Fibroblast of the aortic adventitia (primary cell): ENCODE data around the gene WDR27. TPM values are rescaled to one million over a fixed set of nuclear protein-coding genes. Genes with fewer than 3 reads are reported as not detected.

ENCODE experiments used
- DNase-seq: peaks from one replicate; pipeline ENCODE4 v3.0.0-alpha.2; 2010; ENCODE audit warnings: low read depth
- H3K4me3 ChIP-seq: 2 replicates; pipeline ENCODE4 v1.5.1; 2011; ENCODE audit warnings: low read depth, mild to moderate bottlenecking, control low read depth, low read length, moderate library complexity
- CTCF ChIP-seq: IDR thresholded peaks from 2 replicates; pipeline ENCODE4 v1.5.1; 2011; ENCODE audit warnings: mild to moderate bottlenecking, low read length, control low read depth, inconsistent platforms; ENCODE audit not compliant: insufficient read depth
- total RNA-seq: library from RNA; depleted of rRNA; stranded (reverse); fragments of >200 nt; gene quantifications from 2 replicates; pipeline ENCODE4 v1.2.3, GENCODE V29; 2012; ENCODE audit warnings: low replicate concordance

The WDR27 gene
- total RNA-seq, 1 donor: 19.9 TPM

GRCh38 chr6:169539176-169539897, 162.5 kb downstream of the WDR27 start:
- DNase-seq: peak; percentile 68
- H3K4me3 ChIP-seq: no peak overlapping the region
- TF ChIP-seq CTCF: no peak

- no peak overlapping the region for H3K4me3 ChIP-seq
- TF ChIP-seq CTCF: no peak
- peak; percentile 56 for DNase-seq
Observed at GRCh38 chr6:169536446-169537170, 165.2 kb downstream of the WDR27 start.

DNA sequence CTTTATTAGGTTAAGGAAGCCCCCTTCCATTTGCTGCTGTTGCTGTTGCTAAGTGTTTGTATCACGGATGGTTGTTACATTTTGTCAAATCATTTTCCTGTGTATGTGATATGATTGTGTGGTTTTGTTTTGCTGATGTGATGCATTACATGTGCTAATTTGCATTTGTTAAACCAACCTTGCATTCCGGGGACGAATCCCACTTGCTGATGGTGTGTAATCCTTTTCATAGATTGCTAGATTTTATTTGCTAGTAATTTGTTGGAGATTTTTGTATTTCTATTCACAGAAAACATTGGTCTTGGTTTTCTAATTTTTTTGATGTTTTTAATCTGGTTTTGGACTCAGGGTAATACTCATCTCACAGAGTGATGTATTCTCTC, 167.8 kb downstream of the WDR27 start:
- no peak for TF ChIP-seq CTCF
- DNase-seq: no peak
- H3K4me3 ChIP-seq: no peak overlapping the region

GRCh38 chr6:169533301-169534038, 168.4 kb downstream of the WDR27 start:
- H3K4me3 ChIP-seq: no peak overlapping the region
- no peak for TF ChIP-seq CTCF
- DNase-seq: no peak

GRCh38 chr6:169530752-169531123, 171.1 kb downstream of the WDR27 start:
- TF ChIP-seq CTCF: no peak
- no peak for DNase-seq

GRCh38 chr6:169529931-169530751, 171.7 kb downstream of the WDR27 start:
- DNase-seq: peak; percentile 88
- TF ChIP-seq CTCF: no peak

More at GRCh38 chr6:169530752-169531123, 171.1 kb downstream of the WDR27 start:
- H3K4me3 ChIP-seq: no peak overlapping the region

More at GRCh38 chr6:169529931-169530751, 171.7 kb downstream of the WDR27 start:
- no peak overlapping the region for H3K4me3 ChIP-seq
